H7 (cell line): ENCODE results near the gene CPPED1. TPM values are rescaled to one million over a fixed set of nuclear protein-coding genes. Genes with fewer than 3 reads are reported as not detected.
A peak's percentile ranks its signal among the peaks of the same experiment; 100 is the strongest.
"Not testable (repeated sequence)": the region's sequence is repeated elsewhere in the genome, so short reads cannot be mapped to it uniquely, and the experiment has no call there.

Experiments
- DNase-seq: peaks from one replicate; pipeline ENCODE4 v3.0.0; 2012
- H3K27me3 ChIP-seq: 2 replicates; pipeline ENCODE4 v1.6.0; 2011; ENCODE audit warnings: mild to moderate bottlenecking, low read length; ENCODE audit not compliant: control insufficient read depth, insufficient read depth
- H3K36me3 ChIP-seq: replicated peaks from 2 replicates; pipeline ENCODE4 v1.5.1; 2011; ENCODE audit warnings: low read length; ENCODE audit not compliant: control insufficient read depth, insufficient read depth
- H3K4me3 ChIP-seq: 2 replicates; pipeline ENCODE4 v1.5.1; 2011; ENCODE audit warnings: low read depth, mild to moderate bottlenecking, control low read depth, low read length, moderate library complexity; ENCODE audit not compliant: insufficient read depth
- total RNA-seq: library from RNA; depleted of rRNA; stranded (reverse); fragments of >200 nt; shearing (Covaris generic); gene quantifications from 2 replicates; pipeline ENCODE4 v1.2.3, GENCODE V29; 2014

The CPPED1 gene
- total RNA-seq, 1 experiment from 2014 or later = 5.8 TPM

DNA sequence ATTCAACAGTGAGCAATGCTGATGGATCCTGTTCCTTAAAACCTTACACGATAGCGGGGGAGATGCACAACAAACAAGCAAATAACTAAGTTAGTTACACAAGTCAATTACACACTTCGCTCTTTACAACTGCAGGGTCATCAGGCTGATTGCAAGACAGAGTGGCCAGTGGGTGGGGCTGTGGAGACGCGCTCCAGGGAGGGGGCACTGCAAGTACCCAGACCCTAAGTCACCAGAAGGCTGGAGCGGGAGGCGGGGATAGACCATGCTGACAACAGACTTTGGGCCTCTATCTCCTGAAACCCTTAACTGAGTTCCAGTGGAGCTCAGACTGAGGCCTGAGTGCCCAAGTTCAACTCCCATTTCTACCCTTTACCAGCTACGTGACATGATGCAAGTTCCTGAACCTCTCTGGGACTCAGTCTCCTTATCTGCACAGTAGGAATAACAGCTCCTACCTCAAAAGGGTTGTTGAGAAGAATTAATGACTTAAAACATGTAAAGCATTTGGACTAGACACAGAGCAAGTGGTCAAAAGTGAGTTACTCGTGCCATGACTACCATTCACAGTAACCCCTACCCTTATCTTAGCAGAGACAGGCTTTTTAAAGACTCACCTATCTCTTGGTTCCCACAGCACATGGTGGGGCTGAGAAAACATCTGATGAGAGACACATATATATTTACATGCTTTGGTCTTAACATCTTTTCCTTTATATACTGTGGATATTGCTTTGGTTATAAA is 10.4 kb downstream of the CPPED1 start:
- DNase-seq = peak; percentile 55
- H3K27me3 ChIP-seq = no peaks in the 10 kb centered on the region
- no peaks in the 10 kb centered on the region for H3K36me3 ChIP-seq
- H3K4me3 ChIP-seq = no peak overlapping the region

DNA sequence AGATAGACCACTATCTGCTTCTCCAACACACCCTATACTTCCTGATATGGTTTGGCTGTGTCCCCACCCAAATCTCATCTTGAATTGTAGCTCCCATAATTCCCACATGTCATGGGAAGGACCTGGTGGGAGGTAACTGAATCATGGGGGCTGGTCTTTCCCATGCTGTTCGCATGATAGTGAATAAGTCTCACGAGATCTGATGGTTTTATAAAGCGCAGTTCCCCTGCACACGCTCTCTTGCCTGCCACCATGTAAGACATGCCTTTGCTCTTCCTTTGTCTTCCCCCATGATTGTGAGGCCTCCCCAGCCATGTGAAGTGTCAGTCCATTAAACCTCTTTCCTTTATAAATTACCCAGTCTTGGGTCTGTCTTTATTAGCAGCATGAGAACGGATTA is 11.2 kb downstream of the CPPED1 start:
- H3K36me3 ChIP-seq, DNase-seq, H3K27me3 ChIP-seq, H3K4me3 ChIP-seq: not testable (repeated sequence)

DNA sequence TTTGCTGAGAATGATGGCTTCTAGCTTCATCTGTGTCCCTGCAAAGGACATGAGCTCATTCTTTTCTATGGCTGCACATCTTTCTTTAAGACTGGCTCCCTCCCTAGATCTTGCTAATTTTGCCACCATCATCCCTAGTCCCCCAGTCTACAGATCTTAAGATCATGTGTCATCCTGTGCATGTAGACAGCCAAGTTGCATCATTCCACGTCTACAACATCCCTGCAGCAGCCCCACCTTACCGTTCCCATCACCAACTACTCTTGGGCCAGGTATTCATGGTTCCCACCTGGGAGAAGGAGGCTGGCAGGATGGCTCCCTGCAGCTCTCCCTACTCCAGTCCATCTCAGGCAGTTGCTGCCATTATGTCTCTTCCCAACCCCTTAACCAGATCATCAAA is 12.3 kb downstream of the CPPED1 start:
- Histone ChIP-seq H3K4me3 (no peak overlapping the region), H3K36me3 (no peaks in the 10 kb centered on the region), H3K27me3 (no peaks in the 10 kb centered on the region)
- DNase-seq = no peak

DNA sequence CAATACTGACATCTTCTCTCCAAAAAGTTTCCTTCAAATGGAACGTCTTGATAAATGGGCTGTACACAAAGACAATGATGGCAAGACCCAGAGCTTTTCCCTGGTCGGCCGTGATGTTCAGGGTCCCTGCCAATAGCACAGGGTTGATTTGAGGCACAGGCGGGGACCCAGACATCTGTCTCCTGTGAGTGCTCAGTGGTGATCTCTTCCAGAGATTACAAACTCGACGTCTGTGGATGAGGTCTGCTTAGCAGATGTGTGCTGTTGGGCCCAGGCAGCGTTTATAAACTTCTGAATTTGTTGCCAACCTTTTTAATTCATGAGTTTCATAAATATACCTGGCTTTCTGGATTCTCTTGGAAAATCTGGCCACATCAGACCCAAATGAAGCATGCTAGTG is 14.9 kb downstream of the CPPED1 start:
- H3K36me3 ChIP-seq = no peaks in the 10 kb centered on the region
- no peak for DNase-seq
- no peak overlapping the region for H3K4me3 ChIP-seq

DNA sequence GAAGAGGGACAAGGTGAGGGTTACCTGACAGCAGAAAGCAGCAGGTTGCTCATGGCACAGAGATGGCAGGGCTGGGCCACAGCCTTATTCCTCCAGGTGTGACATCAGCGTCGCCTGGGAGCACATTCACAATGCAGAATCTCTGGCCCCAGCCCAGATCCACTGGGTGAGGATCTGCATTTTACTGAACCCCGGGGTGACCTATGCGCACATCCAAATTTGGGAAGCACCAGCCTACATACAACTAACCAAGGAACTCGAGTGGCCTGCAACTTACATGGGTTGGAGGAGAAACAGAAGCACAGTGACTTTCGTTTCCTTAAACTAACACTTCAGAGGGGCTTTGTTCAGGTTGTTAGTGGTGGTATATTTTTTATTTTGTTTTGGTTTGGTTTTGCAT is 17.6 kb downstream of the CPPED1 start:
- no peak for DNase-seq
- Histone ChIP-seq H3K36me3 (no peaks in the 10 kb centered on the region; the same call in 1 of the 2 replicates), H3K4me3 (no peak overlapping the region), H3K27me3 (no peaks in the 10 kb centered on the region)

More for the DNA sequence above, 14.9 kb downstream of the CPPED1 start:
- H3K27me3 ChIP-seq = no peaks in the 10 kb centered on the region

DNA sequence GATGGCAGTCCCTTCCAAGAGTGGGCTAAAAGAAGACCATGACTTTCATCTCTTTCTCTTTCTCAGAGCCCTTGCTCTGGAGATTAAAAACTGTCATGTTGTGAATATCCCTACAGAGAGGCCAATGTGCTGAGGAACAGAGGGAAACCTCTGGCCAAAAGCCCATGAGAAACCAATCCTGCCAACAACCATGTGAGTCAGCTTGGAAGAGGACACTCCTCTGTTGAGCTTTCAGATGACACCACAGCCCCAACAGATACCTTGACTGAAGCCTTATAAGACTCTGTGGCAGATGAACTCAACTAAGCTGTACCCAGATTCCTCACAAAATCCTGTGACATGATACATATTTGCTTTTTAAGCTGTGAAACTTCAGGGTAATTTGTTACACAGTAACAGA is 19.6 kb downstream of the CPPED1 start:
- Histone ChIP-seq H3K27me3 (no peaks in the 10 kb centered on the region), H3K4me3 (no peak overlapping the region), H3K36me3 (no peaks in the 10 kb centered on the region; the same call in 1 of the 2 replicates)
- no peak for DNase-seq

DNA sequence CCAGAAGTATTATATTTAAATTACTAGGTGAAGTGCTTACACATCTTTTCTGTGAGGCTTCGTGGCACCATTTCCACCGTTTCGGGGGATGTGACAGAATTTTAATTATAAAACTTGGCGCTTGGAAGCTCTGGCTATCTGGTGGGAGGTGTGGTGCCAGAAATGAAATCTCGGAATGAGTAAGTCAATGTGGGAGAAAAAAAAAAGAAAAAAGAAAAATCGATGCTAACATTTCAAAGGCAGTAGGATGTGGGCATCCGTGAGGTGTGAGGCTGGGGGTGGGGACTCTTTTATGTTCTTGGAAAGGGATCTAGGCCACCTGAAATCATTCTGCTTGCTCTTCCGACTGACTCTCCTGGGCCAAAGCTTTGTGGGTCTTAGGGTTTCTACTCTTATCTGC is 21.9 kb downstream of the CPPED1 start:
- Histone ChIP-seq H3K36me3 (no peaks in the 10 kb centered on the region; the same call in 1 of the 2 replicates), H3K27me3 (no peaks in the 10 kb centered on the region), H3K4me3 (no peak overlapping the region)
- DNase-seq = no peak

DNA sequence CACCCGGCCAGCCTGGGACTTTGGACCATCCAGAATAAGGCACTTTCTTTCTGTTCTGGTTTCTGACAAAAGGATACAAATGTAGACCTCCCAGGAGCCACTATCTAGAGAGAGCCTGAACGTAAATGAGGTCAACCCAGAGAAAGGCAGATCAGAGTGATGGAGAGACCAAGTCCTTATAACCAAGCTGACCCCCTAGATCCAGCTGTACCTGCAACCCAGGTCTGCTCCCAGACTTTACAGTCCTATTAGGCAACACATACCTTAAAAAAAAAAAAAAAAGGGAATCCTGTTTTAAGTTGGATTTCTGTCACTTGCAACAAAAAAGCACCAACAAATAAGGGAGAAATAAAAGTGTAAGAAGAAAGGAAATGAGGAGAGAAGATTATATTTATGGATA is 23.2 kb downstream of the CPPED1 start:
- DNase-seq = no peak
- H3K27me3 ChIP-seq = no peaks in the 10 kb centered on the region
- no peak overlapping the region for H3K4me3 ChIP-seq
- no peaks in the 10 kb centered on the region; the same call in 1 of the 2 replicates for H3K36me3 ChIP-seq

DNA sequence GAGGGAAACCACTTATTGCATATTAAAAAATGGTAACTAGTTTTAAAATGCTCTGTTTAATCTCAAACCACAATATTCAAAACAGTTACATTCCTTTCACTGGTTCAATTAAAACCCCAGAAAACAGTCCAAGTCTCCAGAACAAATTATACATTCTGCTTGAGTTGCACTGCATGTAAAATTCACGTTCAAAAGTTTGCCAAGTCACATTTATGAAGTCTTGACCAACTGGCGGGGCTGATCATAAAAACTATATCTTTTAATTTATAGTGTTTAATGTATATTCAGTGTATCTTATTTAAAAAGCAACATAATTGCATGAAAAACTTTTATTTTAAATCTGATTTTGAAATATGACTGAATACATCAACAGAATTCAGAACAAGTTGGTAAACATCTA is 25.0 kb downstream of the CPPED1 start:
- Histone ChIP-seq H3K27me3 (no peaks in the 10 kb centered on the region), H3K36me3 (no peaks in the 10 kb centered on the region; the same call in 1 of the 2 replicates), H3K4me3 (no peak overlapping the region)
- DNase-seq = no peak

DNA sequence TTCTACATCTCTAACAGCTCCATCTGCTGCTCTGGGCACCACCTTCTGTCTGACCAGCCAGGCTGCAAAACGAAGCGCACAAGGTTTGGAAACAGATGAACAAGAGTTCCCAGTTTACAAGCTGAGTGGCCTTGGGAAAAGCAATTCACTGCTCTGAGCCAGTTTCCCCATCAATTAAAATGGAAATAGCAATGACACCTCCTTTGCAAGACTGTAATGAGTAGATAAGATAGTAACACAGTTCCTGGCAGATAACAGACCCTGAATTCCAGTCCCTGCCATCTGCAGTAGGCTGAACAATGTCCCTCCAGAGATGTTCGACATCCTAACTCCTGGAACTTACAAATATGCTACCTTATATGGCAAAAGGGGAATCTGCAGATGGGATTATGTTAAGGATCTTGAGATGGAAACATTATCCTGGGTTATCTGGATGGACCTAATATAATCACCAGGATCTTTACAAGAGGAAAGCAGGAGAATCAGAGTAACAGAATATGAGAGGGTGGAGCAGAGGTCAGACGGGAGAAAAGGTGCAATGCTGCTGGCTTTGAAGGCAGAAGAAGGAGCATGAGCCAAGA is 27.9 kb downstream of the CPPED1 start:
- DNase-seq = no peak
- H3K4me3 ChIP-seq = no peak overlapping the region

DNA sequence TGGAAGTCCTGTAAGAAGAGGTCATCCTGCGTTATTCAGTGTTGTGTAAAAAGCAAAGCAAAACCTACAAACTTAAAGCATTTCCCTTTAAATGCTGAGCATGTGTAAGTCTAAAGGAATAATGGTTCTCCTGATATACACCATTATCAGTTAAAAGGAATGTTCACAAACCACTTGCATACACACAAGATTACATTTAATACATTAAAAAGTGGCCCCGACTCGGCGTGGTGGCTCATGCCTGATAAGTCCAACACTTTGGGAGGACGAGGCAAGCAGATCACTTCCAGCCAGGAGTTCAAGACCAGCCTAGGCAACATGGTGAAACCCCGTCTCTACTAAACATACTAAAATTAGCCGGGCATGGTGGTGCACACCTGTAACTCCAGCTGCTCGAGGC is 30.5 kb downstream of the CPPED1 start:
- Histone ChIP-seq H3K36me3 (no peaks in the 10 kb centered on the region), H3K27me3 (no peaks in the 10 kb centered on the region), H3K4me3 (no peak overlapping the region)
- DNase-seq = no peak

More for the DNA sequence above, 27.9 kb downstream of the CPPED1 start:
- Histone ChIP-seq H3K36me3 (no peaks in the 10 kb centered on the region; the same call in 1 of the 2 replicates), H3K27me3 (no peaks in the 10 kb centered on the region)

DNA sequence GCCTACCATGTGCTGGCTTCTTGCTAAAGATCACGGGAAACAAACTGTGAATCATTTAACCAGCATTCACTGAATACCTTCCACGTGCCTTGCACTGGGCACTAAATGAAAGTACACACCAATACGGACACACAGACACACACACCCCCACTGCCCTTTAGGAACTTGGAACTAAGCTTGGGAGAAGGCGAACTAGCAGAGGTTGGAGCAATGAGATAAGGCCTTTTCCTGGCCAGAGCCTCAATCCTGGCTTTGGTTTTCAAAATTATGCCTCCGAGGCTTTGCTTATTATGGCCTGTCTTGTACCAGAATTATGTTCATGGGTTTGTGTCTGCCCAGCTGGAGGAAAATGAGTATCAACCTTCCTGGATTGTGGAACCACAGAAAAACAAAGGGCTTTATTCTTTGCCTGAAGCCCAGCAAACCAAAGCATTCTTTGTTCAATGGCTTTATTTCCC is 32.3 kb downstream of the CPPED1 start:
- DNase-seq = no peak
- Histone ChIP-seq H3K27me3 (no peaks in the 10 kb centered on the region), H3K36me3 (no peaks in the 10 kb centered on the region)

DNA sequence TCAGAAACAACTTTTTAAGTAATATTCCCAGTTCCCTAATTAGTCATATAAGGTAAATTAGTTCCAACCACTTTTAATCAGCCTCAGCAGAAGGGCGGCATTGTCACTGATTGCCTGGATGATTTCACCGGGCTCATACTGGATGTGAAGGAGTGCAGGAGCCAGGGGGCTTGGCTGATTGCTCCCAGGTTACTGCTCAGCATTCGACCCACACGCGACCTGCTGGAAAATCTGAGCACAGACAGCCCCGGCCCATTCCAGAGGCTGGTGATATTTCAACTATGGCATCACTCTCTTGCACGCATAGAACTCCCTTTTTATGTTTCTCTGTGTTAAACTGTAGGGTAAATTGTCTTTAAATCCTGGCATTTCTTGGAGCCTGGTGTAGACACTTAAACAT is 34.2 kb downstream of the CPPED1 start:
- no peak for DNase-seq
- Histone ChIP-seq H3K36me3 (no peaks in the 10 kb centered on the region), H3K4me3 (no peak overlapping the region), H3K27me3 (no peaks in the 10 kb centered on the region)

More for the DNA sequence above, 32.3 kb downstream of the CPPED1 start:
- H3K4me3 ChIP-seq = no peak overlapping the region

DNA sequence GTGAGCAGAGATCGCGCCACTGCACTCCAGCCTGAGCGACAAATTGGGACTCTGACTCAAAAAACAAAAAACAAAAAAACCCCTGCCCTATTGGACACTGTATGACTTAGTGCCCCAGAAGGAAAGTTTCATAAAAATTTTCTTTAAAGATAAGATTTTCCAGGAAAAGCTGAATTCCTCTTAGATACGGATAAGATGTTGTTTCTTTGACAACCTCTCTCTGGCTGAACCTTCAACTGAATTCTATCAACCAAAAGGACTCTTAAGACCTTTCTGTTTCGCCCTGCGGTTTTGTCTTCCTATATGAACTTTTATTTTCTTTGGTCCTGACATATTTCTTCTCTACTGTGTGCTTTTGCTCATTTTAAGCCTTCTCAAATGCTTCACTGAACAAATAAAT is 35.8 kb downstream of the CPPED1 start:
- H3K4me3 ChIP-seq = no peak overlapping the region
- no peak for DNase-seq
- H3K36me3 ChIP-seq = no peaks in the 10 kb centered on the region
- no peaks in the 10 kb centered on the region for H3K27me3 ChIP-seq

DNA sequence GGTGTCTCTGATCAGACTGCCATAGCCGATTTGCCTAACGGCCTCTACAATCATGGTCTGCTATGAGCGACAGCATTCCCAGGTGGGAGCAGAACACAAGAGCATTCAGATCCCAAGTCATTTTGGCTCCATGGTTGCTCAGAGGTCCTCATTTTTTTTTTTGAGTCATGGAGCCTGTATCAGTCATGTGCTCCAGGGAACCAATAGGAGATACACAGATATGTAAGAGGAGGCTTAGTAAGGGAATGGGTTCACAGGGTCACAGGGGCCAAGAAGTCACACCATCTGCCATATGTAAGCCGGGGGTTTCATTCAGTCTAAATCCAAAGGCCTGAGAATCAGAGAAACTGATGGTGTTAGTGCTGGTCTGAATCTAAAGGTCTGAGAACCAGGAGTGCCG is 36.8 kb downstream of the CPPED1 start:
- Histone ChIP-seq H3K27me3 (no peaks in the 10 kb centered on the region), H3K4me3 (no peak overlapping the region), H3K36me3 (no peaks in the 10 kb centered on the region)
- no peak for DNase-seq
